Globus pallidus (tissue), 1 donor: ENCODE data around the gene CLEC14A.

Experiments used
- DNase-seq: peaks from one replicate; pipeline ENCODE4 v3.0.0-alpha.2; 2015; ENCODE audit warnings: low spot score

The CLEC14A gene

GRCh38 chr14:38205949-38206665, 49.8 kb downstream of the CLEC14A start:
- DNase-seq, result no peak

GRCh38 chr14:38205119-38205813, 50.6 kb downstream of the CLEC14A start:
- no peak for DNase-seq

- DNase-seq, result no peak
These were observed 51.2 kb downstream of the CLEC14A start for GRCh38 chr14:38204719-38205115.
